HepG2 (cell line): ENCODE data around the gene GUCY1A1. TPM values are rescaled to one million over a fixed set of nuclear protein-coding genes. Genes with fewer than 3 reads are reported as not detected.

Source experiments
- ATAC-seq: fragments of 200-7000 bp; cut with Tn5 transposase; 3 replicates; pipeline ENCODE4 v1.9.1; 2020; ENCODE audit warnings: mild to moderate bottlenecking, moderate library complexity
- BruUV-seq: library from RNA; stranded (reverse); fragments of 400-500 nt; replicated peaks from 2 replicates; lab custom pipeline; 2021; lab: Mats Ljungman, UMichigan
- CTCF ChIA-PET: fragments of 300-600 bp; formaldehyde crosslinking; extraction: SDS; loops from one replicate; lab custom pipeline; 2021; ENCODE audit warnings: low total read pairs, inconsistent platforms, low intra/inter-chr PET ratio; lab: Yijun Ruan, JAX
- POLR2A ChIA-PET: fragments of 350-600 bp; sonication (Branson Sonifier 250); formaldehyde crosslinking; loops from one replicate; lab custom pipeline; 2020; ENCODE audit warnings: antibody characterized with exemption, inconsistent platforms; lab: Yijun Ruan, JAX
- DNase-seq: peaks from one replicate; pipeline ENCODE4 v3.0.0-alpha.2; 2015; ENCODE audit warnings: low spot score
- FAIRE-seq: peaks from 3 replicates; lab custom pipeline; 2011; peaks lifted over from hg19 to GRCh38; lab: Jason Lieb, UNC
- H2AFZ ChIP-seq: one replicate; pipeline ENCODE4 v1.6.1; 2011; ENCODE audit warnings: low read length, inconsistent platforms
- H3K27ac ChIP-seq: fragments of 300-600 bp; 3 replicates; pipeline ENCODE4 v1.8.0; 2011; ENCODE audit warnings: mixed run types, mild to moderate bottlenecking, mixed read lengths, low read length, inconsistent platforms; ENCODE audit not compliant: insufficient read depth; ENCODE audit errors: extremely low read length
- H3K27me3 ChIP-seq, 2 experiments: fragments of 200-600 bp in 1 of 2; 2 replicates in 1 of 2; 3 replicates in 1 of 2; pipeline versions ENCODE4 v1.6.0 to v1.8.0; 2011; ENCODE audit warnings: low read length in 2 of 2, mild to moderate bottlenecking in 2 of 2, moderate library complexity in 2 of 2, inconsistent platforms in 1 of 2; ENCODE audit not compliant: insufficient read depth in 2 of 2, control insufficient read depth in 1 of 2
- H3K36me3 ChIP-seq, 2 experiments: fragments of 200-600 bp in 1 of 2; replicated peaks in 1 of 2; 2 replicates in 1 of 2; 3 replicates in 1 of 2; pipeline versions ENCODE4 v1.5.1 to v1.8.0; 2011; ENCODE audit warnings: low read length in 2 of 2, inconsistent platforms in 1 of 2; ENCODE audit not compliant: insufficient read depth in 2 of 2, control insufficient read depth in 1 of 2
- H3K4me1 ChIP-seq: 2 replicates; pipeline ENCODE4 v1.5.1; 2012; ENCODE audit warnings: low read length, inconsistent platforms; ENCODE audit not compliant: insufficient read depth
- H3K4me2 ChIP-seq: 2 replicates; pipeline ENCODE4 v1.6.0; 2011; ENCODE audit warnings: low read depth, low read length, inconsistent platforms
- H3K4me3 ChIP-seq, 3 experiments: fragments of 200-600 bp in 1 of 3; sonication (generic), shearing (Covaris generic) in 1 of 3; replicated peaks in 1 of 3; 2 replicates each; pipeline ENCODE4 v1.5.1; 2011 to 2016; ENCODE audit warnings: low read length in 3 of 3, inconsistent platforms in 2 of 3, low read depth in 2 of 3, mild to moderate bottlenecking in 2 of 3, control low read depth in 1 of 3, mixed read lengths in 1 of 3; ENCODE audit not compliant: insufficient read depth in 1 of 3
- H3K79me2 ChIP-seq: one replicate; pipeline ENCODE4 v1.6.1; 2011; ENCODE audit warnings: low read length, inconsistent platforms; ENCODE audit not compliant: insufficient read depth
- H3K9ac ChIP-seq: 2 replicates; pipeline ENCODE4 v1.6.0; 2011; ENCODE audit warnings: mild to moderate bottlenecking, low read depth, low read length, inconsistent platforms; ENCODE audit not compliant: insufficient read depth
- H3K9me3 ChIP-seq: 2 replicates; pipeline ENCODE4 v1.5.1; 2012; ENCODE audit warnings: mild to moderate bottlenecking, low read length
- H4K20me1 ChIP-seq: 2 replicates; pipeline ENCODE4 v1.6.0; 2011; ENCODE audit warnings: inconsistent platforms, mild to moderate bottlenecking, low read length, moderate library complexity; ENCODE audit not compliant: insufficient read depth
- EEA1 ChIP-seq: sonication (generic); formaldehyde crosslinking; IDR thresholded peaks from 2 replicates; pipeline ENCODE4 v1.5.1; 2020; ENCODE audit warnings: mild to moderate bottlenecking, missing genetic modification reagents, borderline replicate concordance
- HNF4A ChIP-seq: sonication (generic); formaldehyde crosslinking; IDR thresholded peaks from 2 replicates; pipeline ENCODE4 v1.4.0; 2020; ENCODE audit warnings: missing genetic modification reagents
- SIX1 ChIP-seq: sonication (generic); formaldehyde crosslinking; IDR thresholded peaks from 2 replicates; pipeline ENCODE4 v1.4.0; 2020; ENCODE audit warnings: missing genetic modification reagents, borderline replicate concordance
- TIGD3 ChIP-seq: sonication (generic); formaldehyde crosslinking; IDR thresholded peaks from 2 replicates; pipeline ENCODE4 v1.5.1; 2020; ENCODE audit warnings: mild to moderate bottlenecking, missing genetic modification reagents, borderline replicate concordance
- ZBTB38 ChIP-seq: sonication (generic); formaldehyde crosslinking; IDR thresholded peaks from 2 replicates; pipeline ENCODE4 v1.5.1; 2020; ENCODE audit warnings: mild to moderate bottlenecking, missing genetic modification reagents
- ZNF512B ChIP-seq: sonication (generic); formaldehyde crosslinking; IDR thresholded peaks from 2 replicates; pipeline ENCODE4 v1.5.1; 2020; ENCODE audit warnings: missing genetic modification reagents, mild to moderate bottlenecking, borderline replicate concordance
- ZNF577 ChIP-seq: sonication (generic); formaldehyde crosslinking; IDR thresholded peaks from 2 replicates; pipeline ENCODE4 v1.4.0; 2020; ENCODE audit warnings: mild to moderate bottlenecking, low read depth, missing genetic modification reagents, borderline replicate concordance
- ZNF614 ChIP-seq: IDR thresholded peaks from 2 replicates; pipeline ENCODE4 v1.6.1; 2018; ENCODE audit warnings: missing biosample characterization, missing genetic modification reagents, inconsistent platforms, borderline replicate concordance
- ZNF83 ChIP-seq: sonication (generic); formaldehyde crosslinking; IDR thresholded peaks from 2 replicates; pipeline ENCODE4 v1.4.0; 2020; ENCODE audit warnings: missing genetic modification reagents, mild to moderate bottlenecking, borderline replicate concordance
- ZNF879 ChIP-seq: sonication (generic); formaldehyde crosslinking; IDR thresholded peaks from 2 replicates; pipeline ENCODE4 v1.8.1; 2023; ENCODE audit warnings: missing genetic modification reagents
- WGBS: methylation state at CpG from one replicate; pipeline ENCODE4 v1.1.6; 2017; ENCODE audit warnings: low lambda C conversion rate; 5-methylcytosine and 5-hydroxymethylcytosine counted together
- in situ Hi-C: cut with HindIII; loops from 2 replicates; pipeline ENCODE4 v1.10.0; 2017; ENCODE audit warnings: low pct_unique_long_range_greater_than_20kb; ENCODE audit not compliant: extremely low pct_ligation_motif_present
- intact Hi-C: fragments of 100-400 bp; cut with micrococcal nuclease; formaldehyde crosslinking; loops from one replicate; pipeline ENCODE4 v1.10.0; 2022; ENCODE audit not compliant: unreplicated experiment
- polyA plus RNA-seq, 8 experiments: library from polyadenylated mRNA; depleted of rRNA in 3 of 8; stranded (reverse) in 7 of 8; unstranded in 1 of 8; fragments of >200 nt; fragmentation: Illumina TruSeq in 4 of 8; extraction: Trizol in 4 of 8; gene quantifications; 2 replicates each; pipeline versions ENCODE4 v1.2.1 to v1.2.3, GENCODE V29; 2011 to 2016; ENCODE audit warnings: low read depth in 4 of 8, missing spikeins in 1 of 8, mixed read lengths in 1 of 8; ENCODE audit not compliant: insufficient read depth in 1 of 8
- total RNA-seq, 5 experiments: library from RNA; depleted of rRNA; stranded (reverse); fragments of >200 nt; fragmentation: Illumina TruSeq; extraction: Trizol; gene quantifications; 2 replicates each; pipeline ENCODE4 v1.2.3, GENCODE V29; 2016; ENCODE audit warnings: low read depth in 1 of 5

The GUCY1A1 gene
- total and polyA plus RNA-seq, 2 of the 13 experiments (the other 11 are each of a cell fraction or from before 2014, with no cell fraction given), result not detected

GRCh38 chr4:155694100-155694785 is 27.6 kb downstream of the GUCY1A1 start:
- Histone ChIP-seq H3K79me2 (no peaks in the 10 kb centered on the region), H3K36me3 (no peaks in the 10 kb centered on the region), H3K4me3 (no peak overlapping the region), H4K20me1 (no peaks in the 10 kb centered on the region), H3K9me3 (no peaks in the 10 kb centered on the region), H2AFZ (no peak overlapping the region), H3K9ac (no peak overlapping the region), H3K27ac (no peak overlapping the region), H3K4me2 (no peak overlapping the region), H3K4me1 (no peaks in the 10 kb centered on the region), H3K27me3 (no peaks in the 10 kb centered on the region)
- TF ChIP-seq TIGD3 (CRISPR knock-in tag) (no peak), ZBTB38 (CRISPR knock-in tag) (no peak), SIX1 (CRISPR knock-in tag) (no peak)
- in situ Hi-C loops (no loop called here), intact Hi-C loops (no loop called here)
- ChIA-PET POLR2A (no interaction called here), CTCF (no interaction called here)
- 8% methylated on average over 2 of the region's 2 CpGs for WGBS
- no peak for ATAC-seq
- FAIRE-seq, result no peak
- DNase-seq, result no peak
- BruUV-seq, result no TSS peak

- H3K27ac ChIP-seq, result no peak overlapping the region
- no peak for TF ChIP-seq ZNF512B
- no peak for TF ChIP-seq HNF4A (CRISPR knock-in tag)
- no peak for TF ChIP-seq EEA1 (CRISPR knock-in tag)
- TF ChIP-seq ZNF879, result no peak
- TF ChIP-seq ZNF614 (CRISPR knock-in tag), result no peak
- TF ChIP-seq ZNF577 (CRISPR knock-in tag), result no peak
- TF ChIP-seq ZNF83 (CRISPR knock-in tag), result no peak
- TF ChIP-seq, all 625 proteins: peak for 0
- POLR2A ChIA-PET, result no interaction called here
- DNase-seq (no peak), ATAC-seq (no peak), FAIRE-seq (no peak)
- no TSS peak for BruUV-seq
- in situ Hi-C loops (no loop called here), intact Hi-C loops (no loop called here)
- H3K36me3 ChIP-seq, result no peaks in the 10 kb centered on the region
- CTCF ChIA-PET, result no interaction called here
- H3K4me1 ChIP-seq, result no peaks in the 10 kb centered on the region
- no peak overlapping the region for H2AFZ ChIP-seq
- H4K20me1 ChIP-seq, result no peaks in the 10 kb centered on the region
- no peaks in the 10 kb centered on the region for H3K79me2 ChIP-seq
- H3K27me3 ChIP-seq, result no peaks in the 10 kb centered on the region
- WGBS, result 3% methylated on average over 1 of the region's 1 CpG
- H3K4me2 ChIP-seq, result no peak overlapping the region
- H3K4me3 ChIP-seq, result no peak overlapping the region
- no peaks in the 10 kb centered on the region for H3K9me3 ChIP-seq
- no peak overlapping the region for H3K9ac ChIP-seq
Measured at GRCh38 chr4:155696226-155696625, 29.6 kb downstream of the GUCY1A1 start.
